RWPE2 (cell line): ENCODE measurements around the gene DIS3L.
"Not testable (repeated sequence)": the region's sequence is repeated elsewhere in the genome, so short reads cannot be mapped to it uniquely, and the experiment has no call there.

Experiments
- ATAC-seq: fragments of 200-7000 bp; cut with Tn5 transposase; 3 replicates; pipeline ENCODE4 v1.9.1; 2021; ENCODE audit warnings: low read depth
- DNase-seq: peaks from one replicate; pipeline ENCODE4 v3.0.0-alpha.2; 2020; ENCODE audit warnings: low spot score
- H3K27ac ChIP-seq: fragments of 450-650 bp; 2 replicates; pipeline ENCODE4 v1.5.1; 2017; ENCODE audit warnings: mild to moderate bottlenecking; ENCODE audit not compliant: poor library complexity, severe bottlenecking
- H3K27me3 ChIP-seq: fragments of 250-450 bp; sonication (Bioruptor Pico); 2 replicates; pipeline ENCODE4 v1.5.1; 2021; ENCODE audit warnings: mild to moderate bottlenecking, moderate library complexity; ENCODE audit not compliant: insufficient read depth, poor library complexity, severe bottlenecking
- H3K36me3 ChIP-seq: fragments of 250-450 bp; sonication (Bioruptor Pico); 2 replicates; pipeline ENCODE4 v1.5.1; 2020; ENCODE audit warnings: low read depth, mild to moderate bottlenecking, moderate library complexity
- H3K4me1 ChIP-seq: fragments of 250-450 bp; sonication (Bioruptor Pico); 2 replicates; pipeline ENCODE4 v1.5.1; 2021; ENCODE audit warnings: mild to moderate bottlenecking, moderate library complexity; ENCODE audit not compliant: insufficient read depth, poor library complexity, severe bottlenecking
- H3K4me3 ChIP-seq: fragments of 250-450 bp; sonication (Bioruptor Pico); 2 replicates; pipeline ENCODE4 v1.5.1; 2021; ENCODE audit warnings: mild to moderate bottlenecking, moderate library complexity; ENCODE audit not compliant: severe bottlenecking
- H3K9me3 ChIP-seq: fragments of 250-450 bp; sonication (Bioruptor Pico); 2 replicates; pipeline ENCODE4 v1.5.1; 2021; ENCODE audit warnings: mild to moderate bottlenecking, moderate library complexity; ENCODE audit not compliant: severe bottlenecking
- CTCF ChIP-seq: fragments of 450-650 bp; IDR thresholded peaks from one replicate; pipeline ENCODE4 v1.5.1; 2017; ENCODE audit warnings: mild to moderate bottlenecking, moderate library complexity; ENCODE audit not compliant: poor library complexity, severe bottlenecking

The DIS3L gene

GRCh38 chr15:66359740-66360139 is 66.4 kb downstream of the DIS3L start:
- H3K27me3 ChIP-seq, result no peaks in the 10 kb centered on the region
- H3K36me3 ChIP-seq, result no peaks in the 10 kb centered on the region
- peaks cover 20% of the 10 kb centered on the region for H3K4me1 ChIP-seq
- ATAC-seq, result peak; percentile 81
- no peak overlapping the region for H3K4me3 ChIP-seq
- no peak for DNase-seq
- TF ChIP-seq CTCF, result no peak
- H3K9me3 ChIP-seq, result no peaks in the 10 kb centered on the region
- H3K27ac ChIP-seq, result peak overlapping the region; percentile 79

GRCh38 chr15:66361745-66362460 is 68.5 kb downstream of the DIS3L start:
- not testable (repeated sequence) for DNase-seq

GRCh38 chr15:66362776-66363175 is 69.4 kb downstream of the DIS3L start:
- DNase-seq (no peak), ATAC-seq (no peak)
- no peak overlapping the region for H3K27ac ChIP-seq

More at GRCh38 chr15:66361745-66362460, 68.5 kb downstream of the DIS3L start:
- not testable (repeated sequence) for H3K27me3 ChIP-seq, H3K4me3 ChIP-seq, H3K9me3 ChIP-seq, H3K36me3 ChIP-seq, ATAC-seq, H3K27ac ChIP-seq
- H3K4me1 ChIP-seq, result peaks cover 17% of the 10 kb centered on the region

GRCh38 chr15:66364944-66365528 is 71.7 kb downstream of the DIS3L start:
- H3K4me3 ChIP-seq, result no peak overlapping the region
- H3K27ac ChIP-seq, result no peak overlapping the region
- H3K4me1 ChIP-seq, result peaks cover 13% of the 10 kb centered on the region
- H3K36me3 ChIP-seq, result no peaks in the 10 kb centered on the region
- no peak for TF ChIP-seq CTCF
- ATAC-seq (no peak), DNase-seq (no peak)
- no peaks in the 10 kb centered on the region for H3K9me3 ChIP-seq
- no peaks in the 10 kb centered on the region for H3K27me3 ChIP-seq

More at GRCh38 chr15:66362776-66363175, 69.4 kb downstream of the DIS3L start:
- peaks cover 17% of the 10 kb centered on the region for H3K4me1 ChIP-seq
- no peaks in the 10 kb centered on the region for H3K27me3 ChIP-seq
- no peak for TF ChIP-seq CTCF
- no peaks in the 10 kb centered on the region for H3K9me3 ChIP-seq
- H3K4me3 ChIP-seq, result no peak overlapping the region
- H3K36me3 ChIP-seq, result no peaks in the 10 kb centered on the region

GRCh38 chr15:66369773-66370651 is 76.6 kb downstream of the DIS3L start:
- TF ChIP-seq CTCF, result no peak
- Histone ChIP-seq H3K27ac (peak overlapping the region; percentile 53), H3K4me1 (peaks cover 24% of the 10 kb centered on the region), H3K27me3 (no peaks in the 10 kb centered on the region), H3K36me3 (no peaks in the 10 kb centered on the region), H3K9me3 (peaks cover 5% of the 10 kb centered on the region), H3K4me3 (no peak overlapping the region)
- no peak for DNase-seq
- ATAC-seq, result peak; percentile 56
